Astrocyte (in vitro differentiated cells and primary cell): Measurements from ENCODE around the gene MEGF11. TPM values are rescaled to one million over a fixed set of nuclear protein-coding genes. Genes with fewer than 3 reads are reported as not detected.

Experiments used
- DNase-seq: peaks from one replicate; pipeline ENCODE4 v3.0.0-alpha.2; 2010; ENCODE audit warnings: low read depth
- FAIRE-seq: peaks from 2 replicates; lab custom pipeline; 2011; peaks lifted over from hg19 to GRCh38; lab: Jason Lieb, UNC
- H2AFZ ChIP-seq: 2 replicates; pipeline ENCODE4 v1.6.0; 2012; ENCODE audit warnings: low read depth, low read length, inconsistent platforms
- H3K27ac ChIP-seq: 2 replicates; pipeline ENCODE4 v1.5.1; 2011; ENCODE audit warnings: low read depth, low read length, inconsistent platforms
- H3K27me3 ChIP-seq: 2 replicates; pipeline ENCODE4 v1.6.0; 2011; ENCODE audit warnings: low read length, inconsistent platforms; ENCODE audit not compliant: insufficient read depth
- H3K36me3 ChIP-seq: 2 replicates; pipeline ENCODE4 v1.5.1; 2011; ENCODE audit warnings: low read length, inconsistent platforms; ENCODE audit not compliant: insufficient read depth
- H3K4me1 ChIP-seq: 2 replicates; pipeline ENCODE4 v1.5.1; 2011; ENCODE audit warnings: low read length, inconsistent platforms; ENCODE audit not compliant: insufficient read depth
- H3K4me2 ChIP-seq: 2 replicates; pipeline ENCODE4 v1.6.0; 2012; ENCODE audit warnings: low read length, inconsistent platforms
- H3K4me3 ChIP-seq: 2 replicates; pipeline ENCODE4 v1.5.1; 2011; ENCODE audit warnings: low read depth, mild to moderate bottlenecking, low read length, inconsistent platforms; ENCODE audit not compliant: insufficient read depth
- H3K79me2 ChIP-seq: 2 replicates; pipeline ENCODE4 v1.6.0; 2012; ENCODE audit warnings: mild to moderate bottlenecking, low read length, inconsistent platforms; ENCODE audit not compliant: insufficient read depth
- H3K9ac ChIP-seq: 2 replicates; pipeline ENCODE4 v1.6.0; 2012; ENCODE audit warnings: mild to moderate bottlenecking, low read length, inconsistent platforms
- H3K9me3 ChIP-seq: 2 replicates; pipeline ENCODE4 v1.5.1; 2012; ENCODE audit warnings: low read depth, mild to moderate bottlenecking, low read length, inconsistent platforms; ENCODE audit not compliant: insufficient read depth
- H4K20me1 ChIP-seq: 2 replicates; pipeline ENCODE4 v1.6.0; 2012; ENCODE audit warnings: low read length, inconsistent platforms; ENCODE audit not compliant: insufficient read depth
- H3K27ac Mint-ChIP-seq: one replicate; pipeline ENCODE4 v1.8.0; 2021; ENCODE audit warnings: mild to moderate bottlenecking, mixed read lengths; ENCODE audit not compliant: unreplicated experiment
- H3K27me3 Mint-ChIP-seq: one replicate; pipeline ENCODE4 v1.8.0; 2021; ENCODE audit warnings: low read depth, mixed read lengths; ENCODE audit not compliant: unreplicated experiment
- H3K36me3 Mint-ChIP-seq: one replicate; pipeline ENCODE4 v1.8.0; 2021; ENCODE audit warnings: low read depth, mixed read lengths; ENCODE audit not compliant: unreplicated experiment
- H3K4me1 Mint-ChIP-seq: one replicate; pipeline ENCODE4 v1.8.0; 2021; ENCODE audit warnings: low read depth, mixed read lengths; ENCODE audit not compliant: unreplicated experiment
- H3K4me3 Mint-ChIP-seq: one replicate; pipeline ENCODE4 v1.8.0; 2021; ENCODE audit warnings: mild to moderate bottlenecking, moderate library complexity, mixed read lengths; ENCODE audit not compliant: unreplicated experiment
- H3K9me3 Mint-ChIP-seq: one replicate; pipeline ENCODE4 v1.8.0; 2021; ENCODE audit warnings: mild to moderate bottlenecking, mixed read lengths; ENCODE audit not compliant: unreplicated experiment
- EZH2 ChIP-seq: IDR thresholded peaks from 2 replicates; pipeline ENCODE4 v1.6.1; 2012; ENCODE audit warnings: mild to moderate bottlenecking, low read length, inconsistent platforms; ENCODE audit not compliant: insufficient read depth
- total RNA-seq: library from RNA; stranded (reverse); gene quantifications from 2 replicates; pipeline ENCODE4 v1.2.1, GENCODE V29; 2021
- TF ChIP-seq, protein P1 (sequence below): IDR thresholded peaks from 2 replicates; pipeline ENCODE4 v1.5.1; 2011; ENCODE audit warnings: low read depth, mild to moderate bottlenecking, inconsistent platforms, low read length, moderate library complexity; ENCODE audit not compliant: insufficient read depth

Gene MEGF11
- total RNA-seq, 1 donor from 2014 or later = 0.16 TPM

GRCh38 chr15:66085128-66085527 is 168.4 kb downstream of the MEGF11 start:
- peaks cover 9% of the 10 kb centered on the region for H3K4me1 ChIP-seq
- no peak overlapping the region for H3K4me3 Mint-ChIP-seq
- H3K4me1 Mint-ChIP-seq = peaks cover 7% of the 10 kb centered on the region
- no peak overlapping the region for H3K4me3 ChIP-seq
- H3K9me3 Mint-ChIP-seq = peaks cover 3% of the 10 kb centered on the region
- H2AFZ ChIP-seq = no peak overlapping the region
- H3K79me2 ChIP-seq = no peaks in the 10 kb centered on the region
- TF ChIP-seq EZH2 = no peak
- TF ChIP-seq, protein P1, sequence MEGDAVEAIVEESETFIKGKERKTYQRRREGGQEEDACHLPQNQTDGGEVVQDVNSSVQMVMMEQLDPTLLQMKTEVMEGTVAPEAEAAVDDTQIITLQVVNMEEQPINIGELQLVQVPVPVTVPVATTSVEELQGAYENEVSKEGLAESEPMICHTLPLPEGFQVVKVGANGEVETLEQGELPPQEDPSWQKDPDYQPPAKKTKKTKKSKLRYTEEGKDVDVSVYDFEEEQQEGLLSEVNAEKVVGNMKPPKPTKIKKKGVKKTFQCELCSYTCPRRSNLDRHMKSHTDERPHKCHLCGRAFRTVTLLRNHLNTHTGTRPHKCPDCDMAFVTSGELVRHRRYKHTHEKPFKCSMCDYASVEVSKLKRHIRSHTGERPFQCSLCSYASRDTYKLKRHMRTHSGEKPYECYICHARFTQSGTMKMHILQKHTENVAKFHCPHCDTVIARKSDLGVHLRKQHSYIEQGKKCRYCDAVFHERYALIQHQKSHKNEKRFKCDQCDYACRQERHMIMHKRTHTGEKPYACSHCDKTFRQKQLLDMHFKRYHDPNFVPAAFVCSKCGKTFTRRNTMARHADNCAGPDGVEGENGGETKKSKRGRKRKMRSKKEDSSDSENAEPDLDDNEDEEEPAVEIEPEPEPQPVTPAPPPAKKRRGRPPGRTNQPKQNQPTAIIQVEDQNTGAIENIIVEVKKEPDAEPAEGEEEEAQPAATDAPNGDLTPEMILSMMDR = no peak
- no peak for DNase-seq
- H4K20me1 ChIP-seq = peaks cover 4% of the 10 kb centered on the region
- peaks cover 2% of the 10 kb centered on the region for H3K36me3 Mint-ChIP-seq
- H3K27me3 Mint-ChIP-seq = peaks cover 24% of the 10 kb centered on the region
- no peaks in the 10 kb centered on the region for H3K9me3 ChIP-seq
- FAIRE-seq = no peak
- peaks cover 34% of the 10 kb centered on the region for H3K27me3 ChIP-seq
- H3K9ac ChIP-seq = no peak overlapping the region
- H3K27ac Mint-ChIP-seq = no peak overlapping the region
- no peak overlapping the region for H3K4me2 ChIP-seq
- H3K27ac ChIP-seq = no peak overlapping the region
- no peaks in the 10 kb centered on the region for H3K36me3 ChIP-seq

GRCh38 chr15:66084704-66085103 is 168.8 kb downstream of the MEGF11 start:
- Histone ChIP-seq H3K4me3 (no peak overlapping the region), H3K27me3 (peaks cover 34% of the 10 kb centered on the region), H3K4me2 (no peak overlapping the region), H3K4me1 (peaks cover 9% of the 10 kb centered on the region), H2AFZ (no peak overlapping the region), H4K20me1 (peaks cover 9% of the 10 kb centered on the region), H3K27ac (no peak overlapping the region), H3K9me3 (no peaks in the 10 kb centered on the region), H3K79me2 (no peaks in the 10 kb centered on the region), H3K9ac (no peak overlapping the region), H3K36me3 (no peaks in the 10 kb centered on the region)
- H3K36me3 Mint-ChIP-seq = peaks cover 2% of the 10 kb centered on the region
- no peak overlapping the region for H3K27ac Mint-ChIP-seq
- TF ChIP-seq, protein P1 = no peak
- TF ChIP-seq EZH2 = no peak
- DNase-seq (no peak), FAIRE-seq (no peak)
- peaks cover 24% of the 10 kb centered on the region for H3K27me3 Mint-ChIP-seq
- peaks cover 8% of the 10 kb centered on the region for H3K4me1 Mint-ChIP-seq
- H3K9me3 Mint-ChIP-seq = peaks cover 3% of the 10 kb centered on the region
- H3K4me3 Mint-ChIP-seq = no peak overlapping the region

DNA sequence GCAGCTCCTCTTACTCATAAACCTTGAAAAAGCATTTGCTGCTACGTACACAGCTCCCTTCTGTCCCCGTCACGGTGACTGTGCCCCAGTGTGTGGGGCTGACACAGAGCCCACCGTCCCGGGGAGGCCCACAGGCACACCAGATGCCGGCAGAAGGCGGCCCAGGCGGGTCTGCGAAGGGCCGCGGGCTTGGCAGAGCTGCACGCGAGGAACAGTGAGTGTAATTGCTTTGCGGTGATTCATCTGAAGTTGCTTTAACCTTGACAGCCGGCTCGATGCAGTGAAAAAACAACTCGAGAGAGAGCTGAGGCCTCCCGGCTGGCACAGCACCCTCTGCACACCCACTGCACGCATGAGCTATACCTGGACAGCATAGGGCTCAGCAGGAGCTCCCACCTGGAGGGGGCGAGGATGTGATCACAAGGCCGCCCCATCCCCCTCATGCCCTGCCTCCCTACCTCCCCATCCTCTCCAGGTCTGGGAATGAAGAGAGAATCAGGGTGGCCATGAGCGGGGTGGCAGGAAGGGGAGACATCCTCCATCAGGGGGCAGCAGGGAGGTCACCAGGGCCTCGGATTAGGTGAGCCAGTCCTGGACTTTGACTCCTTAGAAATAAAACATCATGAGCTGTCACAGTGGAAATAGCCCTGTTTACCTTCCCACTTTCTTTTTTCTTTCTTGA is 172.7 kb downstream of the MEGF11 start:
- Histone ChIP-seq H3K36me3 (no peaks in the 10 kb centered on the region), H3K9ac (peak overlapping the region; percentile 44), H3K4me1 (peaks cover 9% of the 10 kb centered on the region), H3K4me2 (peak overlapping the region; percentile 72), H2AFZ (no peak overlapping the region), H3K4me3 (no peak overlapping the region), H3K79me2 (no peaks in the 10 kb centered on the region), H3K9me3 (no peaks in the 10 kb centered on the region), H4K20me1 (peaks cover 12% of the 10 kb centered on the region), H3K27me3 (peaks cover 27% of the 10 kb centered on the region), H3K27ac (no peak overlapping the region)
- H3K27ac Mint-ChIP-seq = no peak overlapping the region
- FAIRE-seq (no peak), DNase-seq (peak; percentile 65)
- H3K4me1 Mint-ChIP-seq = peaks cover 8% of the 10 kb centered on the region
- peaks cover 2% of the 10 kb centered on the region for H3K36me3 Mint-ChIP-seq
- no peak overlapping the region for H3K4me3 Mint-ChIP-seq
- peaks cover 5% of the 10 kb centered on the region for H3K9me3 Mint-ChIP-seq
- peaks cover 24% of the 10 kb centered on the region for H3K27me3 Mint-ChIP-seq
- TF ChIP-seq EZH2 = no peak
- TF ChIP-seq, protein P1 = no peak
